ENCODE measurements around the gene ERC2.

ERC2 gene

GRCh38 chr3:56003129-56003528, 465.1 kb downstream of the ERC2 start:
- H3K4me3 ChIP-seq (ENCODE audit: low read depth, low read length) = no peak overlapping the region
- TF ChIP-seq CTCF (IDR thresholded peaks at IDR 0.05; ENCODE audit: low read depth, low read length) = no peak
- no peak for DNase-seq
- no peaks in the 10 kb centered on the region for H3K27me3 ChIP-seq
- H3K36me3 ChIP-seq = no peaks in the 10 kb centered on the region
- H3K4me1 ChIP-seq = no peaks in the 10 kb centered on the region
- no peaks in the 10 kb centered on the region for H3K9me3 ChIP-seq

- Histone ChIP-seq H3K4me3 (ENCODE audit: low read depth, low read length) (no peak overlapping the region), H3K4me1 (no peaks in the 10 kb centered on the region), H3K9me3 (no peaks in the 10 kb centered on the region), H3K27me3 (no peaks in the 10 kb centered on the region), H3K36me3 (no peaks in the 10 kb centered on the region)
- DNase-seq = no peak
- TF ChIP-seq CTCF (IDR thresholded peaks at IDR 0.05; ENCODE audit: low read depth, low read length) = no peak
Measured at GRCh38 chr3:56001991-56002390, 466.3 kb downstream of the ERC2 start.

GRCh38 chr3:56001537-56001936, 466.7 kb downstream of the ERC2 start:
- Histone ChIP-seq H3K27me3 (no peaks in the 10 kb centered on the region), H3K4me3 (ENCODE audit: low read depth, low read length) (no peak overlapping the region), H3K9me3 (no peaks in the 10 kb centered on the region), H3K4me1 (no peaks in the 10 kb centered on the region), H3K36me3 (no peaks in the 10 kb centered on the region)
- no peak for DNase-seq
- TF ChIP-seq CTCF (IDR thresholded peaks at IDR 0.05; ENCODE audit: low read depth, low read length) = no peak

- no peak for DNase-seq
- no peaks in the 10 kb centered on the region for H3K4me1 ChIP-seq
- H3K4me3 ChIP-seq (ENCODE audit: low read depth, low read length) = no peak overlapping the region
- H3K9me3 ChIP-seq = no peaks in the 10 kb centered on the region
- no peaks in the 10 kb centered on the region for H3K27me3 ChIP-seq
- no peaks in the 10 kb centered on the region for H3K36me3 ChIP-seq
- no peak for TF ChIP-seq CTCF (IDR thresholded peaks at IDR 0.05; ENCODE audit: low read depth, low read length)
Measured at GRCh38 chr3:55989366-55989765, 478.9 kb downstream of the ERC2 start.

GRCh38 chr3:55988905-55989304, 479.4 kb downstream of the ERC2 start:
- Histone ChIP-seq H3K4me3 (ENCODE audit: low read depth, low read length) (no peak overlapping the region), H3K36me3 (no peaks in the 10 kb centered on the region), H3K27me3 (no peaks in the 10 kb centered on the region), H3K4me1 (no peaks in the 10 kb centered on the region), H3K9me3 (no peaks in the 10 kb centered on the region)
- no peak for DNase-seq
- TF ChIP-seq CTCF (IDR thresholded peaks at IDR 0.05; ENCODE audit: low read depth, low read length) = no peak

- Histone ChIP-seq H3K9me3 (no peaks in the 10 kb centered on the region), H3K36me3 (no peaks in the 10 kb centered on the region), H3K4me1 (no peaks in the 10 kb centered on the region), H3K27me3 (no peaks in the 10 kb centered on the region), H3K4me3 (ENCODE audit: low read depth, low read length) (no peak overlapping the region)
- no peak for DNase-seq
- TF ChIP-seq CTCF (IDR thresholded peaks at IDR 0.05; ENCODE audit: low read depth, low read length) = no peak
Measured at GRCh38 chr3:55984626-55985025, 483.6 kb downstream of the ERC2 start.
